Stimulated activated CD8-positive, alpha-beta memory T cell treated with anti-CD3 and anti-CD28 coated beads, Interleukin-15, amount 100 ng/mL, for 4 hours (primary cell): ENCODE data around the gene SLCO2A1.

ENCODE experiments used
- DNase-seq, 2 donors: peaks; one replicate each; pipeline ENCODE4 v3.0.0-alpha.2; 2020; ENCODE audit warnings: low read depth in 2 of 2

SLCO2A1 gene

DNA sequence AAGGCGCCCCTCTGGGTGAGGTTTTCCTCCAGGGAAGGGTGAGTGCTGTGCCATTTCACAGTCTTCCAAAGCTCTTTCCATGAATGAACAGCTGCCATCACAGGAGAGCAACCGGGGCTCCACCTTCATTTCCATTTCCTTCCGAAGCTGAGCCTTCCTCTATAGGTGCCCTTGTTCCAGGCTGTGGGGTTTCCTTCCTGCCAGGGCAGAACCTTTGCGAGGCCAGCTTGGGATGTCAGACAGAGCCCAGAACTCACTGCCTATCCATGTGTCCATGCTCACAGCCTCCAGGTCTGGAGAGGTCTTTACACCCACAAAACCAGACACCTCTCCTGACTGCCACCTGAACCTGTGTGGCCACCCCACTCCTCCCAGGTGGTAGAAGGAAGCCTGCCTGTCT, 49.2 kb downstream of the SLCO2A1 start:
- DNase-seq = no peak

DNA sequence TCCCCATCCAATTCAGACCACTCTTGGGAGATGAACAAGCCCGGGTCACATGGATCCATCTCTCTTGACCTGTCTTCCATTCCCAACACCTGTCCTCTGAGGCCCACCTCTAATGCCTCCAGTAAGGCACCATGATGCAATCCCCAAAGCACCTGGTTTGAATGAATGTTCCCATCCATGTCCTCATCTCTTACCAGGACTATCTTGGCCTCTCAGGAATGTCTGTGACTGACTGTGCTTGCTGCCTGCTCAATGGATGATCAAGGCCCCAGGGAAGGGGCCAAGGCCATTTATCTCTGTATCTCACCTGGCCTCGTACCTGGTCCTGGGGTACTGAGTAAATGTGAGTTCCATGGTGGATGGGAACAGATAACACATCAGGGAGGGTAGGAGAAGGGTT, 49.7 kb downstream of the SLCO2A1 start:
- DNase-seq = no peak

DNA sequence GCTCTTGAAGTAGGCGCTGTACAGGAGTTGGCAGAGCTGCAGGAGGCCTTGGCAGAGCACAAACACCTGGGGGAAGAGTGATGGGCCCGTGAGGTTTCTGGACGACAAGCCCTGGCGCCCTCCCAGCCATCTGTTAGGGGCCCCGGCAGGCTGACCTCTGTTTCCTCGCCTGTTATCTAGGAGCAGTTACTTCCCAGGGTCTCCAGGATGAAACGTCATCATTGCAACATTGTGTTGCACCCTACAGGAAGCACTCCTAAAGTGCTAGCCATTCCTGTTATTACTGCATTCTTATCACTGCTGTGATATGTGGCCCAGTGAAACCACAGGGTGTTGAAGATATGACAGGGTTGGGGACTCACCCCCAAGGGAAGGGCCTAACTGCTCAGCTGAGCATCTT, 50.2 kb downstream of the SLCO2A1 start:
- DNase-seq = no peak

DNA sequence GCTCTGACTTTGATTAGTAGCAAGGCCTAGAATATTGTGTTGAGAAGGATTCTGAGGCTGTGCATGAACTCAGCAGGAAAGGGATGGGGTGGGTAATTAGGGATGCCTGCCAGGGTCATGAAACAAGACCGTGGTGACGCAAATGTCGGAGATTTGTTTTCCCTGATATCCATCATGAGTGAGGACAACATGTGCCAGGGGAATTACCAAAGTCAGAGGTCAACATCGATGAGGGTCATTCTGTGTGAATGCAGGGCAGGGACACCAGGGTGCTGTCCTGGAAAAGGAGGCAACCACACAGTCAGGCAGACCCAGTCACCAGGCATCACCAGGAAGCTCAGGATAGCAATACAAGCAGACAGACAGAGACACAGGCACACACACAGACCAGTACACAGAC, 52.2 kb downstream of the SLCO2A1 start:
- no peak for DNase-seq

DNA sequence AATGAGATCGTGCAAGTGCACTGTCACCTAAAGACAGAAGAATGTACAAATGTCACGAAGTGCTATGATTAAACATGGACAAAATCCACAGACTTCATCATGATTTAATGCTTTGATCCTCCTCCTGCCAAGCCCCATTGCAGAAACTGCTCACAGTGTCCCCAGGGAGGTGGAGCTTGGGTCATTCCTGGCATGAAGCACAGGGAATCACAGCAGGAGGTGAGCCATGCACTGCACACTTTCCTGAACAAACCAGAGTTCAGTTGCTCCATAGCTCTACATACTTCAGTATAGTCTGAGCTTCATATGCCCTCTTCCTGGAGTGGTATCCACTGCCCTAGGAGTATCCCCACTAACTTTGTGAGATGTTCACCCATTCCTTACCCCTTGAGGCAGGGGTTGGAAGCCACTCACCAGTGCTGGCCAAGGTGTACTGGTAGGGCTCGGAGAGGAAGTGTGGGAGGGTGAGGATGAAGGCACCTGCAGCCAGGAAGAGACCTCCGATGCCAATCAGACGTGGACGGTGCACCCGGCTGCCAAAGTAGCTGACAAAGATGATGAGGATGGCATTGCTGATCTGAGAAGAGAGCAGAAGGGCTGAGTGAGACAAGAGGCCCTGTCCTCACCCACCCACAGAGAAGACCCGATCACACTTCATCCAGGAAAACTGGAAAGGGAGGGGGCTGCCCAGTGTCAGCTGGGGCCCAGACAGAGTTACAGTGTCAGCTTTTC, 56.3 kb downstream of the SLCO2A1 start:
- no peak for DNase-seq

DNA sequence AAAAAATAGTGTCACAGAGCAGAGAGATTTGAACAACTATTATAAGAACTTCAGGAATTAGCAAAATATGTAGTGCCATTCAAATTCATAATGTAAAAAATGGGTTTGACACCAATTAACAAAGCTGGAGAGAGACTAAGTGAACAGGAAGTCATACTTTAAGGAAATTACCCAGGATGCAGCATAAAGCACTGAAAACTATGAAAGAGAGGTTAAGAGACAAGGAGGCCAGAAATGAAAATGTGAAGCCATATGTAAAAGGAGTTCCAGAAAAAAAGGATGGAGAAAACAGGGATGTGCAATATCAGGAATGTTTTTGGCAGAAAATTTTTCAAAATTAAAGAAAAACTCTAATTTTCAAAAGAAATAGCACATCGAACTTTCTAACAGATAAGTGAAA, 57.6 kb downstream of the SLCO2A1 start:
- DNase-seq = no peak

DNA sequence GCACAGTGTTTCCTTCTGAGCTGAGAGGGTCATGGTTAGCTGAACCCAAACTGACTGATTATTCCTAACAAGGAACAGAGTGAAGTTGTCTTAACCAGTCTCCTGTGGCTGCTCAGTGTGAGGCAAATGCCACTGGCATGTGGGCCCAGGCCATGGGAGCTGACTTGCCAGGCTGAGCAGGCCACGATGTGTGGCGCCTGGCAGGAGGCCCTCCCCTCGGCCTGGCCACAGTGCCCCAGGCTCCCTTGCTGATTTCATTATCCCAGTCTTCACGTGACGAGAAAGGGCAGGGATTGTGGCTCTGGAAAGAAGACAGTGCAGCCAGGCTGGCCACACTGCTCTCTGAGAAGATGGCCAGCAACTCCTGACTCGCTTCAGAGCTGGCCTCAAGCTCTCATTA, 58.8 kb downstream of the SLCO2A1 start:
- DNase-seq = no peak

DNA sequence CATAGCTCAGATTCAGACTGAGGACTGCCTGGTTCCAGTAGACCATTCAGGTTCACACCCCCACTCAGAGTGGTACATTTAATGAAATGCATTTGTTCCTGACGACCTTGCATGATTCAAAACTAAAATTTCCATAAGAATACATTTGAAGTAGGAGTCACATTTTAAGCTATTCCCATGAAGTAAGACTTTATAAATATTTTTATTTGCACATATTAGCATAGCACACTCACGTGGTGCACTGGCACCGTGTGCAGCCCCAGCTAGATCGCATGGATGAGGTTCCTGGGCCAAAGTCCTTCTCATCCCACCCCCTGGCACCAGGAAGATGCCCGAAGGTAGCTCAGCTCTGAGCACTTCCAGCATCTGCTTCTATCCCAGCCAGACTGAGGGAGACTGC, 59.4 kb downstream of the SLCO2A1 start:
- no peak for DNase-seq

DNA sequence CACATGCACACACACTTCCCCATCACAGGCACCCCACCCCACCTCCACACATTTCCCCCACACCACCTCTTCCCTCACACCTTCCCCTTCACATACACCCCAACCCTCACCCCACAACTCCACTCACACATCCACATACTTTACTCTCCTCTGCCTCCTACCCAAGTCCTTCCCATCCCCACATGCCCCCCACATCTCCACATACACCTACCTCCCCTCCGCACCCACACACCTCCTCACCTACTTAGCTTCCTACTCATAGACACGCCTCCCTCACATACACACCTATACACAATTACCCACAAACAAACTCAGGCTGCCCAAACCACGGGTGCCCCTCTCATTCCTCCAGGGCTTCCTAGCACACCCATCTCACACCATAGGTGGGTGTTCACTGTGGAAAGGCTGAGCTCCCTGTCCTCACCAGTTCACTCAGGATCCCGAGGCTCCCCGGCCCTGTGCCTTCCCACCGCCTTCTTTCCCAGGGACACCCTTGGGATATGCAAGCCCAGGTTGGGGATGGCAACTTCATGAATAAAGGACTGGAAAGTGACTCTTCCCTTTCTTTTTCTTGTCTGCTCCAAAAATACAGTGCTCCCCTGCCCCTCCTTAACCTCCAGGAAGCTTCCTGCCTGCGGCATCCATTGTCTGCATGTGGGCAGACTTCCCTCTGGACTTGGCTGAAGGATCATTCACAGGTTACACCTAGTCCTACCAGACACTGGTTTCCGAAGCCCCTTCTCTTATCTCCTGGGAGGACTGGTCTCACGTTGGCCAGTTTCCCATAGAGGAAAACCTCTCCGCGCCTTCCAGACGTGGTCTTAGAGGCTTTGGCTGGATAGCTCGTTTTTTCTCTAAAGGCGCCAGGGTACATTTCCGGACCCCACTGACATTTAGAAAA, 61.5 kb downstream of the SLCO2A1 start:
- DNase-seq = no peak

DNA sequence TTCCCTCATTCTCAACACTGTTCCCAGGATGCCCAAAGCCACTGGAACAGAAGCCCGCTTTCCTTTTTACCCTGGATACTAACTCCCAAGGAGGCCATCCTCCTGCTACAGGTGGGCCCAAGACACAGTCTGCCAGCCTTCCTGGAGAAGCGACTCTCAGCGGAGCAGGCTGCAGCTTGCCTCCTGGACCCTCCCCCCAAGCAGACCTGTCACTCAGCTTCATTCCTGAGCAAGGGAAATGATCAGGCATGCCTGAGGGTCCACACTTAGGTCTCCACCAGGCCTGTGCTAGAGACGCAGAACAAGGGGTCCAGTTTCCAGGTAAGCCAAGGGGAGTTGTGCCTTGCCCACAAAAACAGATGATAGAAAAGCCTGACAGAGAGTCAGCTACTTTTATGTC, 62.8 kb downstream of the SLCO2A1 start:
- DNase-seq = no peak

DNA sequence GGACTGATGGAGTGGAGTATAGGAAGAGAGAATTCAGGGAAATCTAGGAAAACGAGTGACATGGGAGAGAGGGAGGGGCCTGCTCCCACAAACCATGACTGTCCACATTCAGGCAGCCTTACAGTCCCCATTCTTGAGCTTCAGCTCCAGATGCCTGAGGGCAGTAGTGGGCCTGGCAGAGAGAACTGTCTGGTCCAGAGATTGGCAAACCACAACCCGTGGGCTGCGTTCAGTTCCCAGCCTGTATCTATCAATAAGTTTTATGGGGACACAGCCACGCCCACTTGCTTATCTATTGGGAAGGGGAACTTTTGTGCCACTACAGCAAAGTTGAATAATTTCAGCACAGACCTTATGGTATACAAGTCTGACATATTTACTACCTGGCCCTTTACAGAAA, 63.8 kb downstream of the SLCO2A1 start:
- no peak for DNase-seq

DNA sequence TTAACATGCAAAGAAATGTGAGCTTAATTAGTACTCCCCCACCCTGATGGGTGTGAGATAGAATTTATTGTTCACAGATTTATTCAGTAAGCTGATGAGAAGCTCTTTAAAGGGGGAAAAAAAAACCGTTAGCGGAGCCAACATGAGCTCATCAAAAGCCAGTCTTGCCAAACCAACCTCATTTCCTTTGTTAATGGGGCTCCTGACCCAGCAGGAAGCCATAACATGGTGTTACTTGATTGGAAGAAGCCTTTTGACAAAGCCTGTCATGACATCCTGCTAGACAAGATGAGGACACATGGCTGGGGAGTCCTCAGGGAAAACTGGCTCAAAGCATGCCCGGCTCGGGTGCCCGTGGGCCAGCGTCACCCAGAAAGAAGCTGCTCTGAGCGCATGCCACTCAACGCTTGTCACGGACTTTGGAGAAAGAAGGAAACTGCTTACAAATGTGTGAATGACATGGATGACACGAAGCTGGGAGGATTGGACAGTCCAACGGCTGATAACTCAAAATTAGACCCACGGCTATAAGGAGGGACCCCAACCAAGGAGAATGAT, 64.6 kb downstream of the SLCO2A1 start:
- no peak for DNase-seq

DNA sequence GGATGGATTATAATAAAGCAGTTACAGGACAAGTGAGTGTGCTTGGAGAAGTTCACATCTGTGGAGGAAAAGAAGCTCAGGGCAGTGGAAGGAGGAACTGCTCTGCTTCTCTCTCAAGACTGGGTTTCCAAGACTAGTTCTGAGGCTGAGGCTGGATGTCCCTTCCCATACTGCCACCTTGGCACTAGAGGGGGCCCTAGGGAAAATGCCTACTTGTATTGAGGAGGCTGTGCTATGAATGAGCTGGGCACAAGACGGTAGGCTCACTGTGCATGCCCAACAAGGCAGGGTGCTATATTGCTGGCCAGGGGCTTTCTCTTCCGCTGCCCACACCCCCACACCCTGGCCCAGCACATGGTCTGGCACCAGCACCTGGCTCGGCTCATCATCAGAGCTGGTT, 65.2 kb downstream of the SLCO2A1 start:
- DNase-seq = no peak

DNA sequence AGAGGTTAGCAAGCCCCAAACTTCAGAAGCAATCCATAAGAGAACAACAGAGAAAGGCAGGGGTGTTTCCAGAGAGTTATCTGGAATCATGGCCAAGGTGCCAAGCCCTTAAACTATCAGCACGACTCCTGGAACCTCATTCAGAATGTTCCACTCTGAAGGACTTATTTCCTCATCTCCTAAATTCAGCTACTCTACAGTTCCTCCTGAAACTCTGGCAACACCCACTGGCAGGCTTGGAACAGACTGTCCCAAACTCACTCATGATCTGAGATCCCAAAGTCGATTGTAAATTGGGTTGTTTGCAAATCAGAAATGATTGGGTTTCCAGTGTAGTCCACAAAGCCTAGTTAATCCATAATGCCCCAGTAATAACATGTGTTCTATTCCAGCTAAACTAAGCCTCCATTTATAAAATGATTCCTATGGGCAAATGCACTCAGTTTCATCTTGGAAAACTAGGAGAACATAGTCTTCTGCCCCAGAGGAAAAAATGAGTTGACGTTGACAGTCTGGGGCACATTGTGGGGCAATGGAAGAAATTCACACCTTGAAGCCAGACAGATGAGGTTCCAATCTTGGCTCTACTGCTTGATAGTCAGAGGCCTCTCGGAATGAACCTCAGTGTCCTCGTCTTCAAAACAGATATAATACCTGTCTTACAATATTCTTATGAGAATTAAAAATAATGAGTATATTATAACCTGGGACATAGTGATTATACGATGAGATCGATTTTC, 65.9 kb downstream of the SLCO2A1 start:
- DNase-seq = no peak

DNA sequence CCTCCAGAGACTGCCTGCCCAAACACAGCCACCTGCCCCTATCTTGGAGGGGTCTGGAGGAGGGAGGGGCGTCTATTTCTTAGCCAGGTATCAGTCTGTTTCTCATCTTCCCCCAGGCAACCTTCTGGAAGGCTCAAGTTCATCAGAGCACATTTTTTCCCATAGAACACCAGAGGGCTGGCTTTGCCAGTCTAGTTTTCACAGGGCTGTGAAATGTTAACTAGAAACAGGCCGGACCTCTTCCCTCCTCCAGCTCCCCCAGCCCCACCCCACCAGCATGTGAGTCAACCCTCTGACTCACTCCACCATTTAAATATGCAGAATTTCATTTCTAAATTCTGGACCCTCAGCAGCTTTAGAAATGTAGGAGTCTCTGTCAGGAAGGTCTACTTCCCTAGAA, 66.9 kb downstream of the SLCO2A1 start:
- no peak for DNase-seq

DNA sequence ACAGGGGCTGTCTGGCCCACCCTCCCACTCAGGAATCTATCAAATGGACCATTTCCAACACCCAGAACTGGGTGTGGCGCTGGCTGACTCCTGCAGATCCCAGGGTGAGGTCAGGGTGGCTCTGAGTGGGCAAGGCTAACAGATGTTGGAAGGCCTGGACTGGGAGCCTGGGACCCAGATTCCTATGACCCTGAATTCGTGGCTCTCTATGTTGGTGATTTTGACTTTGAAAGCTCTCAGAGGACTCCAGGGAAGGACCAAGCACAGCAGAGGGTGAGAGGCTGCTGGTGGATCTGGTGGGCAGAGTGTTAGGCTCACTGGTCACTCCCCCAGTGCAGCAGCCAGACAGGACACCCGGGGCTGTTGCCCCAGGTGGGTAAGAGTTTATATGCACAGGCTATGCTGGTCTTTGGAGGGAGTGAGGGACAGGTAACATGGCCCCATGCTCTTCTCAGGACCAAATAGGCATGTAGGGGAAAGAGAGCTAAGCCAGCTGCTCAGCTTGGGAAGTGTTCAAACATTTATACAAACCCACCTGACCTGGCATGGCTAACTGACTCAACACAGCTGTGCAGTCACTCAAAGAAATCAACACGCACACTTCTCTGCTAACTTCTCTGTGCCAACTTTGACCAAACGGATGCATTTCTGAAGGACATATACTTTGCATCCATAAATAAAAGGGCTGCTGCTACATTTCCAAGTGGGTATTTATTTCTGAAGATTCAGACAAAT, 71.5 kb downstream of the SLCO2A1 start:
- DNase-seq = no peak

DNA sequence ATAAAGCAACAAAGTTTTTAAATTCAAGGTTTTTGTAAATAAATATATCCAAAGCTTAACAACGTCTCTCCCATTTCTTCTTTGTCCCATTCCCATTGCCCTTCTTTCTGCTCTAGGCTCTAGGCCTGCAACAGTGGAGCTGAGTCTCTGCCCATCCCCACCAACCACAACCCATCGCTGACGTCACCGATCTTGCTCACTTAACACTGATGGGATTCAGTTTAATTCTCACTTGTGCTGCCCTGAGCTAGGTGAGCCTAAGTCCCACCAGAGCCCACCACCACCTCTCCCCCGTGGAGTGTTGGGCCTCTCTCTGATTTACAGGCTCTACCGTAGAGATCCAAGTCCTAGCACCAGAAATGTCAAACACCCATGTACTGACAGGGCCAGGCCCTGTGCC, 72.7 kb downstream of the SLCO2A1 start:
- no peak for DNase-seq

DNA sequence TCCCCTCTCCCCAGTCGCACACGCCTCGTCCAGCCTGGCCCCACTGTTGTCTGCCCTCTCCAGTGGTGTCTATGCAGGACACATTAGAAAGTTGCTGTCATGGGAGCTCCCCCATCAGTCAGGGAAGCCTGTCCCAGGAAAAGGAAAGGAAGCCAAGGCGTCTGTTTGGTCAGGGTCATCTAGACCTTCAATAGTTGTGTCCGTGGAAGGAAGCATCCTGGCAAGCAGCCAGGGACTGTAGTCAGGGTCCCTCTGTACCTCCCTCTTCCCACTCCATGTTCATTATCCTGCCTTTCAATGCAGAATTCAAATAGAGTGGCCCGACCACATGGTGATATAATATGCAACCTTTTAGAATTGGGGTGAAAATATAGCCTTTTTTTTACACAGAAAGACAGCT, 73.4 kb downstream of the SLCO2A1 start:
- no peak for DNase-seq

DNA sequence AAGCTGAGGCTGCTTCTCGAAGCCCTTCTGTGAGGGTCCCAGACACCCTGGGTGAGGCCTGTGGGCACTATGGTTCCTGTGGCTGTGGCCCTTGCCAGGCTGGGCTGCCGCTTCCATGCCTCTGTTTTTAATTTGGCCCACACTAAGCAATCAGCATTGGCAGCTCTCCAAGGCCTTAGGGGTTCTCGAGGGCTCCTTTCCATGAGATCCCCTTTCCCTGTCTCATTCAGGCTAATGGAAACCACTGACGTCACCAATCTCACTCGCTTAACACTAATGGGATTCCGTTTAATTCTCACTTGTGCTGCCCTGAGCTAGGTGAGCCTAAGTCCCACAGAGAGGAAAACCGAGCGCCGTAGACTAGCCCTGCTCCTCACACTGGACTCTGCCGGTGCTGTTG, 73.8 kb downstream of the SLCO2A1 start:
- DNase-seq = no peak

DNA sequence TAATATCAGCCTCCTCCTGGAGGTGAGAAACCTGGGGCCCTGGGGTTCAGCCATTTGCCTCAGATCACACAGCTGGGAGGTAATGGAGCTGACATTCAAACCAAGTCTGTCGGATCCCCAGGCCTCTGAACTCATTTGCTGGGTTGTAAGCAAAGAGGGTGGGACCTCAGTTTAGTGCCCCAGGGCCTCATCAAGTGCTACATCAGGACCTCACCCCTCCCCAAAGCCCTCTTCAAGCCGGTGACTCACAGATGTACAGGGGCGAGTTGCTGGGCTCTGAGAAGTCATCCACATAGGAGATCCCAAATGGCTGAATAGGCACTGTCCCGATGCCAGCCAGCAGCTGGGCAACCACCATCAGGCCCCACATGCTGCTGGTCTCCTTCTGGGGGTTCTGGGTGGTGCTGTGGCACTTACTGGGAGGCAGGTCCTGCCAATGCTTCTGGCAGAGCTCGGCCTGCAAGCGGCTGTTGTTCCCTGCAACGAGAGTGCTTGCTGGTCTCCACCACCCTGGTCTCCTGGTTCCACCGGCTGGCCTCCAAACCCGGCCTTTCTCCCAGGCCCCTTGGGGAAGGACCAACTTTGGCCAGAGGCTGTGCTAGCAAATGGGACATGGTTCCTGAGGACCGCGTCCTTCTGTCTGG, 74.9 kb downstream of the SLCO2A1 start:
- no peak for DNase-seq

DNA sequence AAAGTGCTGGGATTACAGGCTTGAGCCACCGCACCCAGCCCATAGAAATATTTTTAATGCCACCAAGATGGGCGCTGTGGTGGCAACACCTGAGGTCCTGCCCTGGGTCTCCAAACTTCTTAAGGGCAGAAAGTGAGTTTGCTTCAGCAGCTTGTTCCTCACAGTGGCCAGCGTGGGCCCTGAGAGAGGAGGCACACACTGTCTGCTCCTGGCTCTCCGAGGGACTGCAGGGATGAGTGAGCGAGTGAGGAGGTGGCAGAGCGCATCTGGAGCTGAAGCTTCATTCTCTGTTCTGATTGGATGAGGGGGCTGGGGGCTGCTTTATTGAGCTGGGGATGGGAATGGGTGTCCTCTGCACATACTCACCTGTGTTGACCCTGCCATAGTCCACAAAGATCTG, 76.4 kb downstream of the SLCO2A1 start:
- no peak for DNase-seq
